Suprapubic skin (tissue), 4 donors: ENCODE measurements around the gene TMEM41A.

ENCODE experiments used
- EP300 ChIP-seq: sonication (generic); formaldehyde crosslinking; IDR thresholded peaks from one replicate; pipeline ENCODE4 v1.6.1; 2017; ENCODE audit warnings: antibody characterized with exemption
- POLR2A ChIP-seq, 2 donors: fragments of 450-650 bp; IDR thresholded peaks; one replicate each; pipeline ENCODE4 v1.6.1; 2017; ENCODE audit warnings: antibody characterized with exemption in 2 of 2, mild to moderate bottlenecking in 2 of 2, moderate library complexity in 2 of 2
- POLR2AphosphoS5 ChIP-seq, 3 donors: sonication (generic); formaldehyde crosslinking; IDR thresholded peaks; one replicate each; pipeline ENCODE4 v1.6.1; 2017; ENCODE audit warnings: antibody characterized with exemption in 3 of 3
- TF ChIP-seq, protein P1 (sequence below), 2 donors: fragments of 200-600 bp in 1 of 2; fragments of 450-650 bp in 1 of 2; sonication (generic) in 1 of 2; IDR thresholded peaks; one replicate each; pipeline ENCODE4 v1.5.1; 2016 to 2019; ENCODE audit warnings: antibody characterized with exemption in 2 of 2, mild to moderate bottlenecking in 1 of 2, moderate library complexity in 1 of 2

DNA sequence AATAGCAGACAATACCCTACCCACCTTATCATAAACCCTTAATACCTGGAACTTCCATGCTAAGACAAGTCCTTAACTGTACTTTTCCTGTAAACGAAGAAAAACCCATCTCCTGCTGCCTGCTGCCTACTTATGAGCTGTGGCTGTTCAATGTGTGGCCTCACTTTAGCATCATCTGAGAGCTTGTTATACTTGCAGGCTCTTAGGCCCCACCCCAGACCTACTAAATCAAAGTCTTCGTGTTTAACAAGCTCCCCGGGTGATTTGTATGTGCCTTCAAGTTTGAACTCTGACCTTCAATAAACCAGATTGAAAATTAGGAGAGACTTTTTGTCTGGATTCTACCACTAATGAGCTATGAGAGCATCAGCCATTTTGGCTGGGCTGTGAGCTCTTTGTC is 29.3 kb downstream of the TMEM41A start:
- no peak for TF ChIP-seq POLR2A (IDR thresholded peaks at IDR 0.05)
- TF ChIP-seq, protein P1, sequence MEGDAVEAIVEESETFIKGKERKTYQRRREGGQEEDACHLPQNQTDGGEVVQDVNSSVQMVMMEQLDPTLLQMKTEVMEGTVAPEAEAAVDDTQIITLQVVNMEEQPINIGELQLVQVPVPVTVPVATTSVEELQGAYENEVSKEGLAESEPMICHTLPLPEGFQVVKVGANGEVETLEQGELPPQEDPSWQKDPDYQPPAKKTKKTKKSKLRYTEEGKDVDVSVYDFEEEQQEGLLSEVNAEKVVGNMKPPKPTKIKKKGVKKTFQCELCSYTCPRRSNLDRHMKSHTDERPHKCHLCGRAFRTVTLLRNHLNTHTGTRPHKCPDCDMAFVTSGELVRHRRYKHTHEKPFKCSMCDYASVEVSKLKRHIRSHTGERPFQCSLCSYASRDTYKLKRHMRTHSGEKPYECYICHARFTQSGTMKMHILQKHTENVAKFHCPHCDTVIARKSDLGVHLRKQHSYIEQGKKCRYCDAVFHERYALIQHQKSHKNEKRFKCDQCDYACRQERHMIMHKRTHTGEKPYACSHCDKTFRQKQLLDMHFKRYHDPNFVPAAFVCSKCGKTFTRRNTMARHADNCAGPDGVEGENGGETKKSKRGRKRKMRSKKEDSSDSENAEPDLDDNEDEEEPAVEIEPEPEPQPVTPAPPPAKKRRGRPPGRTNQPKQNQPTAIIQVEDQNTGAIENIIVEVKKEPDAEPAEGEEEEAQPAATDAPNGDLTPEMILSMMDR (IDR thresholded peaks at IDR 0.05), result no peak
- TF ChIP-seq POLR2AphosphoS5 (IDR thresholded peaks at IDR 0.05), result no peak
- no peak for TF ChIP-seq EP300
